Testis (tissue), 3 donors: ENCODE measurements around the gene VWA5B2. TPM values are rescaled to one million over a fixed set of nuclear protein-coding genes. Genes with fewer than 3 reads are reported as not detected.
A peak's percentile ranks its signal among the peaks of the same experiment; 100 is the strongest.

Source experiments
- DNase-seq: peaks from one replicate; pipeline ENCODE4 v3.0.0-alpha.2; 2019
- H3K27ac ChIP-seq, 2 donors: fragments of 200-600 bp; sonication (generic); one replicate each; pipeline ENCODE4 v1.5.1; 2019
- H3K27me3 ChIP-seq: fragments of 200-600 bp; sonication (generic); one replicate; pipeline ENCODE4 v1.5.1; 2019
- H3K36me3 ChIP-seq: fragments of 200-600 bp; sonication (generic); one replicate; pipeline ENCODE4 v1.5.1; 2017; ENCODE audit warnings: low read depth; ENCODE audit errors: missing control alignments
- H3K4me1 ChIP-seq: fragments of 200-600 bp; sonication (generic); one replicate; pipeline ENCODE4 v1.5.1; 2019
- H3K4me3 ChIP-seq, 2 donors: fragments of 200-600 bp; sonication (generic); one replicate each; pipeline ENCODE4 v1.5.1; 2017 to 2019
- H3K9me3 ChIP-seq: fragments of 200-600 bp; sonication (generic); one replicate; pipeline ENCODE4 v1.5.1; 2017
- CTCF ChIP-seq, 3 experiments: fragments of 450-650 bp in 2 of 3; fragments of 200-600 bp in 1 of 3; sonication (generic) in 1 of 3; IDR thresholded peaks; one replicate each; pipeline ENCODE4 v1.5.1; 2016 to 2019; ENCODE audit warnings: antibody characterized with exemption in 3 of 3, mild to moderate bottlenecking in 2 of 3, moderate library complexity in 1 of 3
- POLR2A ChIP-seq: fragments of 450-650 bp; IDR thresholded peaks from one replicate; pipeline ENCODE4 v1.6.1; 2017; ENCODE audit warnings: antibody characterized with exemption, mild to moderate bottlenecking, moderate library complexity
- WGBS, 2 donors: methylation state at CpG; one replicate each; pipeline ENCODE4 v1.1.5; 2018; 5-methylcytosine and 5-hydroxymethylcytosine counted together
- intact Hi-C: fragments of 100-400 bp; cut with DNase I; formaldehyde crosslinking; loops from one replicate; pipeline ENCODE4 v1.15.1; 2023; ENCODE audit warnings: low total_unique reads
- polyA plus RNA-seq: library from polyadenylated mRNA; stranded (reverse); fragments of 350-450 nt; fragmentation: Illumina TruSeq; extraction: RNeasy Lipid Tissue Mini Kit (QIAGEN cat#74804); gene quantifications from one replicate; pipeline ENCODE4 v1.2.3, GENCODE V29; 2014; ENCODE audit warnings: low read depth, low replicate concordance; ENCODE audit not compliant: insufficient read depth
- total RNA-seq, 2 donors: library from RNA; depleted of rRNA; stranded (reverse); fragments of >200 nt; gene quantifications; one replicate each; pipeline ENCODE4 v1.2.3, GENCODE V29; 2016

Gene VWA5B2
- total and polyA plus RNA-seq, 3 donors from 2014 or later = 2.5 to 17.6 (median 13.8) TPM

- no peaks in the 10 kb centered on the region for H3K36me3 ChIP-seq
- 21 to 25% methylated on average over 10 to 41 of the region's 46 CpGs for WGBS, 2 donors
- intact Hi-C loops = loop anchor here (10.0 kb wide), 1 partner anchor 347 kb away; no protein-coding TSS in a partner anchor
Measured at GRCh38 chr3:184241447-184242296, 12.3 kb downstream of the VWA5B2 start.

GRCh38 chr3:184242297-184242685 lies 12.9 kb downstream of the VWA5B2 start:
- intact Hi-C loops = loop anchor here (10.0 kb wide), 1 partner anchor 347 kb away; no protein-coding TSS in a partner anchor
- Histone ChIP-seq H3K4me3 (no peak overlapping the region), H3K4me1 (peaks cover 6% of the 10 kb centered on the region), H3K36me3 (no peaks in the 10 kb centered on the region), H3K27me3 (no peaks in the 10 kb centered on the region), H3K9me3 (no peaks in the 10 kb centered on the region), H3K27ac (no peak overlapping the region)
- no peak for TF ChIP-seq CTCF (IDR thresholded peaks at IDR 0.05)
- no peak for TF ChIP-seq POLR2A
- DNase-seq = no peak
- 77 to 87% methylated on average over 3 to 5 of the region's 5 CpGs for WGBS, 2 donors

More at GRCh38 chr3:184241447-184242296, 12.3 kb downstream of the VWA5B2 start:
- H3K27me3 ChIP-seq = no peaks in the 10 kb centered on the region
- DNase-seq = peak; percentile 85
- no peak overlapping the region for H3K27ac ChIP-seq
- TF ChIP-seq POLR2A (no peak), CTCF (IDR thresholded peaks at IDR 0.05) (peak; percentile 27 to 57 (median 50))
- peaks cover 6% of the 10 kb centered on the region for H3K4me1 ChIP-seq
- peak overlapping the region; percentile 21 to 34 for H3K4me3 ChIP-seq
- no peaks in the 10 kb centered on the region for H3K9me3 ChIP-seq

- H3K4me3 ChIP-seq = peak within 1 kb of the TSS; percentile 81 to 84
- peak; percentile 86 for DNase-seq
Measured at GRCh38 chr3:184248454-184249411, 19.3 kb downstream of the VWA5B2 start, which contains the start of gene ALG3. Gene ALG3, minus strand, starts transcription at chr3:184248962. Its CDS starts 22 bp downstream, at chr3:184248940.

More at GRCh38 chr3:184248454-184249411, 19.3 kb downstream of the VWA5B2 start, which contains the start of gene ALG3:
- intact Hi-C loops = loop anchor here (10.0 kb wide), 1 partner anchor 354 kb away; no protein-coding TSS in a partner anchor
- Histone ChIP-seq H3K27ac (peak within 1 kb of the TSS; percentile 73 to 81), H3K36me3 (no peaks in the 10 kb centered on the region), H3K4me1 (peaks cover 10% of the 10 kb centered on the region), H3K27me3 (no peaks in the 10 kb centered on the region), H3K9me3 (no peaks in the 10 kb centered on the region)
- no peak for TF ChIP-seq POLR2A
- TF ChIP-seq CTCF (IDR thresholded peaks at IDR 0.05) = no peak
- WGBS, 2 donors = 0% methylated on average over 37 to 49 of the region's 49 CpGs
